HUES48 (cell line): ENCODE results near the gene TXNDC2.

Experiments
- H3K27ac ChIP-seq: one replicate; pipeline ENCODE4 v1.7.0; 2013; ENCODE audit warnings: low read depth, low read length, inconsistent platforms
- H3K27me3 ChIP-seq: 2 replicates; pipeline ENCODE4 v1.6.1; 2013; ENCODE audit warnings: mild to moderate bottlenecking, low read length; ENCODE audit not compliant: control insufficient read depth, insufficient read depth
- H3K36me3 ChIP-seq: 2 replicates; pipeline ENCODE4 v1.6.1; 2013; ENCODE audit warnings: low read length; ENCODE audit not compliant: control insufficient read depth, insufficient read depth
- H3K4me1 ChIP-seq: 2 replicates; pipeline ENCODE4 v1.6.1; 2013; ENCODE audit warnings: mild to moderate bottlenecking, low read length; ENCODE audit not compliant: control insufficient read depth, insufficient read depth
- H3K4me3 ChIP-seq: 2 replicates; pipeline ENCODE4 v1.5.1; 2013; ENCODE audit warnings: mild to moderate bottlenecking, low read depth, low read length
- H3K9ac ChIP-seq: 2 replicates; pipeline ENCODE4 v1.6.1; 2013; ENCODE audit warnings: mild to moderate bottlenecking, low read depth, low read length, moderate library complexity
- H3K9me3 ChIP-seq: 2 replicates; pipeline ENCODE4 v1.6.1; 2013; ENCODE audit warnings: low read length; ENCODE audit not compliant: control insufficient read depth, insufficient read depth

The TXNDC2 gene

DNA sequence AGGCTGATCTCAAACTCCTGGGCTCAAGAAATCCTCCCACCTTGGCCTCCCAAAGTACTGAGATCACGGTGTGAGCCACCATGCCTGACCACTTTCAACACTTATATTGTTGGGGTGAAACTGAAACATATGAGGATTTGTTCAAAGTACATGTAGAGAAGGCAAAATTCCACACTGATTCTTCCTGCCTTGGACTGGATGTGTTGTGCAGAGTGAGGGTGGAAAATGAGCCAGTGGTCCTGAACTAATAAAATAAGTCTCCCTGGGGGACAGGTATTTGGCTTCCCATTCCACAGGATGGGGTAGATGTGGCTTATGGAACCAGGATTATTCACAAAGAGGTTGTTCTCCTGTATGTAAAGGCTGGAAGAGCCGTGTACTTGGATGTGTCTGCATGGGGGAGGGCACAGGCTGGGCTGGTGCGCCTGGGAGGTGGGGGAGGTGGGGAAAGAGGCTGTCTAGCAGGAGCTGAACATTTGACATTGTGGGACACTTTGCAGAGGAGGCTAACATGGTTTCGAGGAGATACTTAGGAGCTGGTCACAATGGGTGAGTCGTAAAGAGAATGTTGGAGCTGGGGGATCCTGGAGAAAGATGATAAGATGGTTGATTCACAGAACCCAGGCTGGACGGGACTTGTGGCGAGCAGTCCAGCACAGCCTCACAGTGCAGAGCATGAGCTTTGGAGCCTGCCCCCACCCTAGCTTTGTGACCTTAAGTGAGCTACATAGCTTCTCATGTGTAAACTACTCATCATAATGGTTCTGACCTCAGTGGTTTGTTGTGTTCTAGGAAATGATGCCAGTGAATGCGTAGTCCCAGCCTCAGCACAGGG is at the start of gene TXNDC2:
TSS of gene TXNDC2 (plus strand) at position 804 of the 835 bp plus-strand sequence. CDS start 708 bp downstream, outside the sequence.
- no peaks in the 10 kb centered on the region for H3K27me3 ChIP-seq
- H3K4me1 ChIP-seq = no peaks in the 10 kb centered on the region

DNA sequence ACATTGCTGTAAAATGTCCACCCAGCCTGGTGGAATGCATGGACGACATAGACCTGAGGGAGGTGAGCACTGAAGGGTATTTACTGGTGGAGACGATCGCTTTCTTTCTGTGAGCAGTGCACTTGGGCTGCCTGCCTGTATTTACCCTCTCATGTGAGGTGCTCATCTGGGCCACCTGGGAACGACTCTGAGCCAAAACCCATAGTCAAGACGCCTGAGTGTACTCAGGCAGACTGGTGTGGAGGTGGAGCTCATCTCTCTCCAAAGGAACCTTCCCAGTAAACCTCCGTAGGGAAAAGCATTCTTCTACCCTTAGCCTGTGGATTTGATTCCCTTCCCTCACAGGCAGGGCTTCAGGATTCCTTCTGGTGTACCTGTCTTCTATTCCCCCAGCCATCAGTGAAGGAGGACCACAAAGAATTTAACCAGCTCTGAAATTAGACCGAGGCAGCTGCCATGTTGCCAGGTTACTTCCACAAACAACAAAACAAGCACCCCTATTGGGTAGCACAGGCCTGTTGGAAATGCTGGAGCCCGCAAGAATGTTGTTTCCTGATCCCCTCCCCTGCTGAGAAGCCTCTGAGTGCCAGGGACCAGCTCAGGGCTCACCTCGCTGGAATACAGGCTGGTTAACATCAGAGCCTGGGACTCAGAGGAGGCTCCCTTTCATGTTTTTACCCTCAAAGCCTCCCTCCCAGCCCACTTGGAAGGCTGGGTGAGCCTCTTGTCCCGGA is 47.5 kb upstream of the TXNDC2 start:
- Histone ChIP-seq H3K4me3 (no peak overlapping the region), H3K4me1 (peaks cover 35% of the 10 kb centered on the region), H3K9me3 (no peaks in the 10 kb centered on the region), H3K36me3 (no peaks in the 10 kb centered on the region), H3K27ac (peak overlapping the region; percentile 59), H3K27me3 (no peaks in the 10 kb centered on the region), H3K9ac (no peak overlapping the region)

More for the DNA sequence above, at the start of gene TXNDC2:
- H3K4me3 ChIP-seq = no peak within 1 kb of the TSS
- no peak within 1 kb of the TSS for H3K27ac ChIP-seq
- H3K9ac ChIP-seq = no peak within 1 kb of the TSS
- no peaks in the 10 kb centered on the region for H3K9me3 ChIP-seq
- no peaks in the 10 kb centered on the region for H3K36me3 ChIP-seq

DNA sequence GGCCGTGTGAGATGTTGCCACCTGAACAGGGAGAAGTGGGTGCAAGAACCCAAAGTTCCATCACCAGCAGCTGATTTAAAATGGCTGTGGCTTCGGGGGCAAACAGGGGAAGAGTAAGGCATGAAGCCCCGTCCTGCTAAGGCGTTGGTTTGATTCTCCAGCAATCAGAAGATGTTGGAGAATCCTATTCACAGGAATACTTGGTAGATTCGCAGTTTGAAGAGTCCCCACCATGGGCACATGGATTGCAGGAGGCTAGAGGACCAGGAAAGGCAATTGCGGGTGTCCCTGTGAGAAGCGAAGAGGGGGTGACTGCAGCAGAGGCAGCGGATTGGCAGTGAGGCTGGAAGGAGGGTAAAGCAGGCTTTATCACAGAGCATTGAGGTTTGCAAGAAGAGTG is 46.6 kb upstream of the TXNDC2 start:
- Histone ChIP-seq H3K9me3 (no peaks in the 10 kb centered on the region), H3K27me3 (no peaks in the 10 kb centered on the region), H3K4me3 (no peak overlapping the region), H3K27ac (no peak overlapping the region), H3K36me3 (no peaks in the 10 kb centered on the region), H3K9ac (no peak overlapping the region), H3K4me1 (peaks cover 39% of the 10 kb centered on the region)

DNA sequence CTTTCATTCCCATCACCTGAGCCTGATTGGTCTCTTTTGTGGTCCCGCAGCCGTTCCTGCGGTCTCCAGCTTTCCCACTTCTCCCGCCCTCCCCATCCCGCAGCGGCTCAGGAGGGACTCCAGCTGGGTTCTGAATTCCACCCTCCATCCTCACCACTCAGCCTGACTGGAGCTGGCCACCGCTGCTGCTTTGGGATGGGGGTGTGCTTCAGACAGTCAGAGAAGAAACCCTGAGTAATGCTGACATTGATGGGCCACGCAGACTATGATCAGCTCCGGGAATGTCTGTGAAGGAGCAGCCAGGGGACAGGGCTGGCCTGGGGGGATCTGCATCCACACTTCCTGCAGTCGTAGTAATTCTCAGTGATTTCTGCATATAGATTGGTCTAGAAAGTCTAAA is 45.9 kb upstream of the TXNDC2 start:
- H3K4me1 ChIP-seq = peaks cover 37% of the 10 kb centered on the region
- H3K9ac ChIP-seq = no peak overlapping the region
- no peak overlapping the region for H3K27ac ChIP-seq
- H3K9me3 ChIP-seq = no peaks in the 10 kb centered on the region
- H3K4me3 ChIP-seq = no peak overlapping the region
- H3K27me3 ChIP-seq = no peaks in the 10 kb centered on the region
- no peaks in the 10 kb centered on the region for H3K36me3 ChIP-seq

DNA sequence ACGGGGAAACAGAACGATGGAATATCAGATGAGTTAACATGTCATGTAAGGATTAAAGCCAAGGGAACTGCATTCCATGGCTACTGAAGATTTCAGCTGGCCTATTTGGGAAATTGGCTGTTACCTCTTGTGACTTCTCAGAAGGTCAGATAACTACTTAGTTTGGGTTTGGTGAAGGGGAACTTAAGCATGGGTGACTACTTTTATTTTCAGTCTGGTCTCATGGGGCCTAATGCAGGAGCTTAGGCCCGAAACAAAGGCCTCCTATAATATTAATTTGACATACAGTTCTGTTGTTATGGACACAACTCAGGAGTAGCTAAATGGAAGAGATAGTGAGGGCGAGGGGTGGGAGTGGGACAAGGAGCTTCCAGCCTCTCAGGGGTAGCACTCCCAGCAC is 44.0 kb upstream of the TXNDC2 start:
- H3K27ac ChIP-seq = no peak overlapping the region
- H3K4me1 ChIP-seq = peaks cover 21% of the 10 kb centered on the region
- H3K36me3 ChIP-seq = no peaks in the 10 kb centered on the region
- no peaks in the 10 kb centered on the region for H3K27me3 ChIP-seq
- no peak overlapping the region for H3K9ac ChIP-seq
- H3K4me3 ChIP-seq = no peak overlapping the region
- H3K9me3 ChIP-seq = no peaks in the 10 kb centered on the region

DNA sequence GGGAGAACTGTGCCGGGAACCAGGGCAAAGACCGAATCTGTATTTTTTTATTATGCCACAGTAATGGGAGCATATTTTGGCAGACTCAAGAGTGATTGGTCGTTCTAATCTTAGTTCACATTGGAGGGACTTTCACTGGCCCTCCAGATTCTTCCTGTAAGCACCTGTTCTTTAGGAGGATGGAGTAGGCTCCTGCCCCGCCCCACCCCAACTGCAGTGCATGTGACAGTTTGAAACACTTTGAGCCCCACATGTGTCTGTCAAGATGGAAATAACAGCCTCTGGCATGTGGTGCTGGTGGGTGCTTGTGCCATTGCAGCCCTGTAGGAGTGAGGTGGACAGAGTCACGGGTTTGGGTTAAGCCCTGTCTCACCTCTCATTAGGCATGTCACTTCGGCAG is 43.3 kb upstream of the TXNDC2 start:
- no peaks in the 10 kb centered on the region for H3K36me3 ChIP-seq

DNA sequence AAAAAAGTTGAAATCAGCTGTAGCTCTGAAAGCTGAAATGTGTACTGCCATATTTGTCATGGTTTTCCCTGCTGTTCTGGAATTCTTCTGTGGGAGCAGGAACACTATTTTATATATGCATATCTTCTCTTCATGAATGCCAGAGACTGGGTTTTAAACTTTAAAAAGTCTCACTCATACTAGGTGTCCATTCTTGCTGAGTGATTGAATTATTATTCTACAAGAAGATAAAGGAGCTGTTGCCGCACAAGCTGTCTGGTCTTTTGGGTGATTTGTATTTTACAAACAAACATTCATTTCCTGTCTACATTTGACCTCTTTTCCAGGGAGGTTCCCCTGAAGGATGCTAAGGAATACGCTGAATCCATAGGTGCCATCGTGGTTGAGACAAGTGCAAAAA is 40.5 kb upstream of the TXNDC2 start:
- Histone ChIP-seq H3K36me3 (no peaks in the 10 kb centered on the region), H3K9ac (no peak overlapping the region), H3K27ac (no peak overlapping the region), H3K9me3 (no peaks in the 10 kb centered on the region), H3K27me3 (no peaks in the 10 kb centered on the region), H3K4me3 (no peak overlapping the region), H3K4me1 (peaks cover 12% of the 10 kb centered on the region)

More for the DNA sequence above, 43.3 kb upstream of the TXNDC2 start:
- Histone ChIP-seq H3K27me3 (no peaks in the 10 kb centered on the region), H3K9me3 (no peaks in the 10 kb centered on the region), H3K4me3 (no peak overlapping the region), H3K4me1 (peaks cover 21% of the 10 kb centered on the region), H3K27ac (no peak overlapping the region), H3K9ac (no peak overlapping the region)

DNA sequence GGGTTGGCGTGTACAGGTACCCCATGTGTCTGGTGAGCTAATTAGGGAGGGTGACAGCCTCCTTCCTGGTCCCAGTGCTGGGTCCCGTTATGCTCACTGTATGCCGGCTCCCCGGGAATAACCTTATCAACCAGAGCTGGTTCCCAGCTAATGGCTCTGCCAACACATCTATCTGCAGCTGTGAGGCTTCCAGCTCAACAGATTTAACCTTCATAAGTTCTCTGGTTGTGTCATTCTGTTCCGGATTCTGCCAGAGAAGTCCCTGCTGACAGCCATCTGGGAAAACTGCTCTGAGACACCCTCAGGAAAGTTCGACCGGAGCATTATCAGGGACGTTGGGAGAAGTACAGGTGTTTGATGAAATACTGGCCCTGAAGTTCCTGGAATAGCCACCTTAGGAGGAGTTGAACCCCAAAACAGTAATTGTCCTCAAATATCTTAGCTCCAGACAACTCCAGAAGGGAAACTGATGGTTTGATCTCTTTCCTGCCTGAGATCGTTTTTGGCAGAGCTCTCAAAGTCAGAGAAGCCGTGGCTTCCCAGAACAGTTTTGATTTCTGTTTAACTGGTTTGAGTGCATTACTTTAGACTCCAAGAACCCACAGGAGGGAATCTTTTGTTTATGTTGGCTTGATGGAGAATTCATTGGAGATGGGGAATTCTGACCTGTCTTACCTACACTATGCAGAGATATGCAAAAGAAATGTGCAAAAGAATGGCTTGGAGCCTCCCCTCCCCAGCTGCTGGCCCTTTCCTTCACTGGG is 39.4 kb upstream of the TXNDC2 start:
- H3K4me1 ChIP-seq = peaks cover 12% of the 10 kb centered on the region
- no peaks in the 10 kb centered on the region for H3K36me3 ChIP-seq
- H3K9me3 ChIP-seq = no peaks in the 10 kb centered on the region
- no peaks in the 10 kb centered on the region for H3K27me3 ChIP-seq
- no peak overlapping the region for H3K27ac ChIP-seq
- H3K4me3 ChIP-seq = no peak overlapping the region
- H3K9ac ChIP-seq = no peak overlapping the region

DNA sequence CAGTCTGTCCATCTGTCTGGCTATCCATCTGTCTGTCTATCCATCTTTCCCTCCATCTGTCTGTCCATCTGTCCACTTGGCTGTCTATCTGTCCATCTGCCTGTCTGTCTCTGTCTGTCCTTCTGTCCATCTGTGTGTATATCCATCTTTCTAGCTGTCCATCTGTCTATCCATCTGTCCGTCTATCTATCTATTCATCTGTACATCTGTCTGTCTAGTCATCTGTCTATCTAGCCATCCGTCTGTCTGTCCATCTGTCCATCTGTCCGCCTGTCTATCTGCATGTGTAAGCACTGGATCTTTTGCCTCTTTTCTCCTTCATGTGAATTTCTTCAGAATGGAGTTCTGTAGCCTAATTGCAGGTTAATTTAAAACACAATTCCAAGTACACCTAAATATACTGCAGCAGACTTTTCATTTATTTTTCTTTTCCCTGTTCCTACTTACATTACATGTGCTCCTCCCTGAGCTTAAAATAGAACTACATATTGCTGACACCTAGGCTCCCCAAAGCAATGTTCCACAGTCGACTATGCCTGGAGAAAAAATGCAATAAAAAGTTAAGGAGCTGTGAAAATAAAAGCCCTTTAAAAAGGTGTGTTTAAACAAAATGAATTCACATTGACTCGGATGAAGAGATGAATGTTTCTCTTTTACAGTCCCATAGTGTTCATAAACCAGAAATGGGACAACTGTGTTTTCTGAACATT is 37.4 kb upstream of the TXNDC2 start:
- Histone ChIP-seq H3K27ac (no peak overlapping the region), H3K27me3 (no peaks in the 10 kb centered on the region), H3K9ac (no peak overlapping the region), H3K4me1 (peaks cover 12% of the 10 kb centered on the region), H3K4me3 (no peak overlapping the region), H3K36me3 (no peaks in the 10 kb centered on the region), H3K9me3 (peaks cover 4% of the 10 kb centered on the region; the same call in 1 of the 2 replicates)

DNA sequence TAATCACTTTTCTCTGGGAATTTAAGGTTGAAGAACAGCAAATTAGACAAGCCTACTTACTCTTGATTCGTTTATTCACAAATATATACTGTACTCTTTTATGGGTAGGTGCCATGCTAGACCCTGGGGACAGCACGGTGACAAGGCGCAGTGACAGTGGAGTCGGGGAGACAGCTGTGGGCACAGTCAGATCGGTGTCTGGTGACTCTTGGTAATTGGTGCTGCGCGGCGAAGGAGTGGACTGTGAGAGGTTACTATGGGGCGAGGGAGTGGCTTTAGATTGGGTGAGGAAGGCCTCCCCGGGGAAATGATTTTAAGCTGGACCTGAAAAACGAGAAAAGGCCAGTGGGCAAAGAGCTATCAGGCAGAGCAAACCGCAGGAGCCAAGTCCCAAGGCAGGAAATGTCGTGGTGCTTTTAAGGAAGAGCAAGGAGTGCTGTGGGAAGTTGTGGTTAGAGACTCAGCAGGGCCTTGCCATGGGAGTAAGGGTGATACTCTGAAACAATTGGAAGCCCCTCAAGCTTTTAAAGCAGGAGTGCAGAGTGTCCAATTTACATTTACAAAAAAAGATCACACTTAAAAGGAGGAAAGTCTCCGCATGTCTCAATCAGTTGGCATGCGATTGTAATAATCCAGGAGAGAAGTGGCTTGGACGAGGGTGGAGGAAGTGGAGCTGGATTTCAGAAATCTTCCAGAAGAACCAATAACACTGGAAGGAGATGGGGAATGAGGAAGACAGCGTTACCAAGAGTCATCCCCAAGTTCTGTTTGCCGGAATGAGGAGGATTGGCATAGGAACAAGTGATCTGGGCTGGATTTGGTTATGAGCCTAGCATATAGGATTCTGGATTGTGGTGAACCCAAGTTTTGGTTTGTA is 36.1 kb upstream of the TXNDC2 start:
- Histone ChIP-seq H3K27ac (no peak overlapping the region), H3K36me3 (no peaks in the 10 kb centered on the region), H3K9me3 (peaks cover 4% of the 10 kb centered on the region; the same call in 1 of the 2 replicates), H3K4me3 (no peak overlapping the region), H3K27me3 (no peaks in the 10 kb centered on the region), H3K4me1 (peaks cover 6% of the 10 kb centered on the region; the same call in 1 of the 2 replicates), H3K9ac (no peak overlapping the region)
